ENCODE measurements around the gene WDSUB1.

DNA sequence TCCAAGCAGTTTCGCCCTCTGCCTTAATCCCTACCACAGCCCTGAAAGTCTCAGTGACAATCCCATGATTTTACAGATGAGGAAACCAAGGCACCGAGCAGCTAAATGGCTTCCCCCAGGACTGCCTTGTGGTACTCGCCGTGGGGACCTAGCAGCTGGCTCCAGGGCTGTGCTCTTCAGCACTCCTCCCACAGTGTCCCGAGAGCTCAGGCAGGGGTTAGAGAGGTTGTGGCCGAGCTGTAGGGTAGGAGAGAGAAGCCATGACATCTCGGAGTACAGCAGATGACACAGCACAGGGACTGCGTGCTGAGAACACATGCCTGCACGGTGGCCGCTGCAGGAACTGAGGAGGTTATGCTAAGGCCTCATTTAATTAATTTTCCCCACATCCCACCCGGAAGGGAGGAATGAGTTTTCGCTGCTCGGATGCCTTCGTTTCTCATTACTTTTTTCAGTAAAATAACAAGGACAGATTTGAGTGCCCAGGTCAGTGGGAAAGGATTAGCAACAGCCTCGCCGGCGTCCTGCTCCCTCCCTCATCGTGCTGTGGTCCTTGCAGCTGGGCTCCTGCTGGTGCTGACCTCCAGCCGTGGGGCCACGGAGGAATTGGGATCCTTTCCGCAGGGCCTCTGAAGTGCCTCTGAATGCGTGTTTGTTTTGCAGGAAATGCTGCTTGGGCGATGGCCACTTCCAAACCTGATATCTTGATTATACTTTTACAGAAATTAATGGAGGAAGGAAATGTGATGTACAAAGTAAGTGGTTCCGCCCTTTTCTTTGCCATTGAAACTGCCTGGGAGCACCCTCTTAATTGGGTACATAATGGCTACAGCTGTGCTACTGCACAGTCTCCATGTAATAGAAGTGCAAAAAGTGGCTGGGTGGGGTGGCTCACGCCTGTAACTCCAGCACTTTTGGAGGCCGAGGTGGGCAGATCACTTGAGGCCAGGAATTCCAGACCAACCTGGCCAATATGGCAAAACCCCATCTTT is 61.2 kb downstream of the WDSUB1 start:
- TF ChIP-seq SIN3A (IDR thresholded peaks at IDR 0.05; ENCODE audit: borderline replicate concordance, insufficient read depth, low read length) (no peak), TAF1 (IDR thresholded peaks at IDR 0.05; ENCODE audit: borderline replicate concordance, insufficient read depth, low read length) (no peak)
- TF ChIP-seq, protein P1, sequence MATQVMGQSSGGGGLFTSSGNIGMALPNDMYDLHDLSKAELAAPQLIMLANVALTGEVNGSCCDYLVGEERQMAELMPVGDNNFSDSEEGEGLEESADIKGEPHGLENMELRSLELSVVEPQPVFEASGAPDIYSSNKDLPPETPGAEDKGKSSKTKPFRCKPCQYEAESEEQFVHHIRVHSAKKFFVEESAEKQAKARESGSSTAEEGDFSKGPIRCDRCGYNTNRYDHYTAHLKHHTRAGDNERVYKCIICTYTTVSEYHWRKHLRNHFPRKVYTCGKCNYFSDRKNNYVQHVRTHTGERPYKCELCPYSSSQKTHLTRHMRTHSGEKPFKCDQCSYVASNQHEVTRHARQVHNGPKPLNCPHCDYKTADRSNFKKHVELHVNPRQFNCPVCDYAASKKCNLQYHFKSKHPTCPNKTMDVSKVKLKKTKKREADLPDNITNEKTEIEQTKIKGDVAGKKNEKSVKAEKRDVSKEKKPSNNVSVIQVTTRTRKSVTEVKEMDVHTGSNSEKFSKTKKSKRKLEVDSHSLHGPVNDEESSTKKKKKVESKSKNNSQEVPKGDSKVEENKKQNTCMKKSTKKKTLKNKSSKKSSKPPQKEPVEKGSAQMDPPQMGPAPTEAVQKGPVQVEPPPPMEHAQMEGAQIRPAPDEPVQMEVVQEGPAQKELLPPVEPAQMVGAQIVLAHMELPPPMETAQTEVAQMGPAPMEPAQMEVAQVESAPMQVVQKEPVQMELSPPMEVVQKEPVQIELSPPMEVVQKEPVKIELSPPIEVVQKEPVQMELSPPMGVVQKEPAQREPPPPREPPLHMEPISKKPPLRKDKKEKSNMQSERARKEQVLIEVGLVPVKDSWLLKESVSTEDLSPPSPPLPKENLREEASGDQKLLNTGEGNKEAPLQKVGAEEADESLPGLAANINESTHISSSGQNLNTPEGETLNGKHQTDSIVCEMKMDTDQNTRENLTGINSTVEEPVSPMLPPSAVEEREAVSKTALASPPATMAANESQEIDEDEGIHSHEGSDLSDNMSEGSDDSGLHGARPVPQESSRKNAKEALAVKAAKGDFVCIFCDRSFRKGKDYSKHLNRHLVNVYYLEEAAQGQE (IDR thresholded peaks at IDR 0.05; ENCODE audit: insufficient read depth in 1 of 2, low read depth in 2 of 2, low read length in 2 of 2), result no peak
